OCI-M2 (cell line): ENCODE data around the gene FGF21.
"Not testable (repeated sequence)": the region's sequence is repeated elsewhere in the genome, so short reads cannot be mapped to it uniquely, and the experiment has no call there.

Source experiments
- DNase-seq: peaks from one replicate; lab custom pipeline; 2025; ENCODE audit not compliant: unreplicated experiment; lab: John Stamatoyannopoulos, UW

The FGF21 gene

GRCh38 chr19:48755084-48755641 lies at the start of gene FGF21:
Gene FGF21 (plus strand): TSS chr19:48755524. CDS start chr19:48756237, 713 bp downstream.
- no peak for DNase-seq

DNA sequence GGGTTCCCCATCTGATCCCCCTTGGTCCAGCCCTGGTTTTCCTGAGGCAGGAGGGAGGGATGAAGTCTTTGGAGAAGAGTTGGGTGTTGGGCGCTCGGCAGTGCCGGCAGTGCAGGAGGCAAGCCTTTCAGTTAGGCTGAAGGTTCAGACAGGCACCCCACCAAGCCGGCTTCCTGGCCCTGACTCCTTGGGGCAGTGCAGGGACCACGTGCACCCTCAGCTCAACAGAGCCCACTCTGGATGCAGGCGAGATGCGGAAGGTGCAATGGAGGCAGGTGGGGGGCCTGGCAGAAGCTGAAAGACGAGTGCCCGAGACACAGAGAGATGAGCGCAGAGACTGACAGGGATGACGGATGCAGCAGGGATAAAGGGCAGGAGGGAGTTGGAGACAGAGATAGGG lies 46.9 kb upstream of the FGF21 start:
- no peak for DNase-seq

GRCh38 chr19:48711106-48711662 lies 44.1 kb upstream of the FGF21 start:
- DNase-seq: no peak

DNA sequence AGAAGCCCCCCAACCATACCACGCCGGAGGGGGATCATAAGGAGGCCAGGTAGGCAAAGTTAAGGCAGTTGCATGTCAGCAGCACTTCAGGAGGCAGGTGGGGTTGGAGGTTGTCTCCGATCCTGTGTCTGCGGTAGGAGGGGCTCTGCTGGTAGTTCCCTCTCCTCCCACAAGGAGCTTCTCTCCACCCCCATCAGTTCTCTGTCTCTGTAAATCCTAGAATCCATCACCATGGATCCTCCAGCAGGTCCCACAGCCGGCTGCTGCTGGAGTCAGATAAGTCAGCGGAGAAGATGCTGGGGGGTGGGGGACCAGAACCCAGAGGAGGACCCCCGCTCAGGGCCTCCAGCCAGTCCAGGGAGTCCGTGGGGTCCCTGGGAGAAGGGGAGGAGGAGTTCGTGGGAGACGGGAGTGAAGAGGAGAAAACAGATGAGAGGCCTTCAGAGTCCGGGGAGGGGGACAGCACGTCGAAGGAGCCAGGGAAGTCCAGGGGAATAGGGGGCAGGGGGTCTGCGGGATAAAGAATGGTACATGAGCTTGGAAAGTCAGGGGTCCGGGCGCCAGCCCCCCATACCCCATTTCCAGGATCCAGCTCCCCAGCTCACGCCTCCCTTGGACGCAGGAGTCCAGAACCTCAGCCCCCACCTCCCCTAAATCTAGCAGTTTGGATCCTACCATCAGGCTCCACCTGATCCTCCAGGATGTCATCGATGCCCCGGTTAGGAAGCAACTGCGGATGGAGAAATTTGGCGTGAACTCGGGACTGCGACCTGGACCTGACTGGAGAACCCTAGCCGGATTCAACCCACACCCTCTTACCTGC lies 42.1 kb upstream of the FGF21 start:
- DNase-seq: no peak

DNA sequence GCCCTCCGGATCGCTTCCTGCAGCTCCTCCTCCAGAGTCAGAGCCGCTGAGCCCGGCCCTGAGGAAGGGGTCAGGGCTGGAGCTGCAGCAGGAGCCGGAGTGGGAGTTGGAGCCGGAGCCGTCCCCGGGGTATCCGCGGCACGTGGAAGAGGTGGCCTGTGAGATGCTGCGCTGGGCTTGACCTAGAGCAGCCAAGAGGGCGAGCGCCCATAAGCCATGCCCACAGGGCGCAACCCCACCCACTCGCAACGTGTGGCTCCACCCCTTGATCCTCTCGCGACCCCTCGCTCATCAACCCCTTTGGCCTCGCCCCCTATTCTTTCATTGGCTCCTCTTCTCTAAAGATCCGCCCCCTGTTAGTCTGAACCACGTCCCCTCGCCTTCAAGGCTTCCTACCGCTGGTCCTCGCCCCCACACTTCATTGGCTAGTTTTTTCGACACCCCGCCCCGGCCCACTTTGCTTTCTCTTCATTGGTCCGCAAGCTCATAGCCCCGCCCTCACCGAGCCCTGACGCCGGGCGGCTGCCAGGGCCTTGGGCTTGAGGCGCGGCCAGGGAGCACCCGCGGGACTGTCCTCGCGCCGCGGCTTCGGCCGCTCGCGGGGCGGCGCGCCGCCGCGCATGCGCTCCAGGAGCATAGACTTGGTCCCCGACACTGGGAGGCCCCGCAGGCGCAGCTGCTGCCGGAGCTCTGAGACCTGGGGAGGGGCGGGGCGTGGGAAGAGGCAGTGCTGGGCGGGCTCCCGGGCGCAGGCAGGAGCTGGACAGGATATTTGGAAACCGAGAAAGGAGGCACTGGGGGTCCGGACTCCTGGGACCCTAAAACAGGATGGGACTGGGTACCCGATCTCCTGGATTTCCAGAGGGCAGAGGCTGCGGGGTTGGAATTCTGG lies 41.2 kb upstream of the FGF21 start:
- peak; percentile 96 for DNase-seq

- DNase-seq: no peak
Measured at GRCh38 chr19:48714759-48715675, 40.3 kb upstream of the FGF21 start.

GRCh38 chr19:48715681-48716171 lies 39.6 kb upstream of the FGF21 start:
- DNase-seq: no peak

DNA sequence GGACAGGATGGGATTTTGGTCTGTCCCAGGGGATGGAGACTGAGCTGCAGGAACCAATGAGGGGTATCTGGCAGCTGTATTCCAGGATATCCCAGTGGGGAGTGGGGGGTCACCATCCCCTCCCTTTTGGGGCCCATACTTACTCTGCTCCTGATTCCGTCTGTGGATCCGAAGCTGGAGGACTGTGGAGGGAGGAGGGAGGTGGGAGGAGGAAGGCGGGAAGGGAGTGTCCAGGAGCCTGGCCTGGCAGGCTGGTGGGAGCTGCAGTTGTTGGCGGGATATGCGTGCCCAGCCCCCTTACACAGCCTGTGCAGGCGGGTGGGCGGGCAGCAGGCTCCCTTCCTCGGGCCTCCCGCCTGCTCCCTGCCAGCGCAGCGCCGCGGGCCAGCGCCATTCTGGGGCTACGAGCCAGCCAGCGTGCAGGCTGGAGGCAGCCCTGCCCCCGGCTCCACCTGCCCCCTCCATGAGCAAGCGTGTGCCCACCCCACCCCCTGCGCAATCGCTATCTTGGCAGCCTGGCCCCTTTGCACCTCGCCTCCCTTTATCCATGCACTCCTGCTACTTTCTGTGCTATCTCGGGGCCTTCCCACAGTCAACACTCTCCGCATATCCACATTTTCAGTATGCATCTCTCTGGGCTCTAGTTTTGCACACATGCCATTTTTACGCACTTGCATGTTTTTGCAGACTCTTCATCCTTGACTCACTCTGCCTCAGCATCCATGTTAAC lies 38.6 kb upstream of the FGF21 start:
- no peak for DNase-seq

DNA sequence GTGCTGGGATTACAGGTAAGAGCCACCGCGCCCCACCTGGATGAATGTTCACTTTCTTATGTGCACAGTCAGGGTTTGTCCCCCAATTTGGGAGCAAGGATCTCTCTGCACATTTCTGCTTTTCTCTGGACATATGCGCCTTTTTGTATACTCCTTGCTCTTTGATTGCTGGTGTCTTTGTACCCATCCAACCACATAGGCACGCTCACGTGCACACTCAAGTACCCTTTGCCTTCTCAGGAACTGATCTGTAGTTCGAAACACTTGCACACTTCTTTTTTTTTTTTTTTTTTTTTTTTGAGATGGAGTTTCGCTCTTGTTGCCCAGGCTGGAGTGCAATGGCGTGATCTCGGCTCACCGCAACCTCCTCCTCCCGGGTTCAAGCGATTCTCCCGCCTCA lies 37.2 kb upstream of the FGF21 start:
- not testable (repeated sequence) for DNase-seq

GRCh38 chr19:48718711-48719231 lies 36.6 kb upstream of the FGF21 start:
- no peak for DNase-seq

DNA sequence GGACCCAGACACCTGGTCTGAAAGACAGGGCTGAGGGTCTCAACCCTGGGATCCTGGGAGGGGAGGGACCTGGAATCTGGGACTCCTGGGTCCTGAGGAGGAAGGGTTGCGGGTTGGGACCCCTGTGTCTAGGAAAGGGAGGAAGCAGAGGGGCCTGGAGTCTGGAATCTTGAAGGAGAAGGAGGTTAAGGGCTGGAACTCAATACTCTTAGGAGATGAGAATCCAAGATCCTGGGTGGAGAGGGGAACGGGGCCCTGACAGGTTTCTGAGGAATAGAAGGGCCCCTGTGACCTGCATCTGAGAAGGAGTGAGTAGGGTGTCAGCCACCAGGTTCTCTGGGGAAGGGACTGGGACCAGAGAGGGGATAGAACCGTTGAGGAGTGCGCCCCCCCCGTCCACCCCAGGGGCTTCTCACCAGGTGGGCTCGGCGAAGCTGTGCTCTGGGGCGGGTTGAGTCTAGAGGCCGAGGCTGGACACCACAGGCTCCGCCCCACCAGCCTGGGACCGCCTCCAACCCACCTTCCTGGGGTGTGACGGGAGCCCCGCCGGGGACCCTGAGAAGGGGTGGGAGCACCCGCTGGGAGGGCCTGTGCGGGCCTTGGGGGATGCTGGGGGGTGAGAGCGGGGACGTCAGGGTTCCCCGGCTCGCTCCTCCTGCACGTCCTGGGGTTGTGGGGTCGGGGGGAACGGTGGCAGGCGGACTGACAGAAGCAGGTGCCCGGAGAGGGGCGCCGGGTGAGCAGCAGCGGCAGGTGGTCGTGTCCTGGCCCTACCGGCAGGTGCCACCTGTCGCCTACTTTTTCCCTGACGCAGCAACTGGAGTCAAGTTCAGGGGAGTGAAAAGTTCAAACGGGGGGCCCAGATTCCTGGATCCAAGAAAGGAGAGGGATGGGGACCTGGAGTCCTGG lies 35.8 kb upstream of the FGF21 start, which contains the start of gene MAMSTR:
MAMSTR (minus strand) TSS at position 463 of the 909 bp plus-strand sequence. CDS start 694 bp downstream, outside the sequence.
- no peak for DNase-seq

GRCh38 chr19:48720251-48720612 lies 35.1 kb upstream of the FGF21 start:
- no peak for DNase-seq

DNA sequence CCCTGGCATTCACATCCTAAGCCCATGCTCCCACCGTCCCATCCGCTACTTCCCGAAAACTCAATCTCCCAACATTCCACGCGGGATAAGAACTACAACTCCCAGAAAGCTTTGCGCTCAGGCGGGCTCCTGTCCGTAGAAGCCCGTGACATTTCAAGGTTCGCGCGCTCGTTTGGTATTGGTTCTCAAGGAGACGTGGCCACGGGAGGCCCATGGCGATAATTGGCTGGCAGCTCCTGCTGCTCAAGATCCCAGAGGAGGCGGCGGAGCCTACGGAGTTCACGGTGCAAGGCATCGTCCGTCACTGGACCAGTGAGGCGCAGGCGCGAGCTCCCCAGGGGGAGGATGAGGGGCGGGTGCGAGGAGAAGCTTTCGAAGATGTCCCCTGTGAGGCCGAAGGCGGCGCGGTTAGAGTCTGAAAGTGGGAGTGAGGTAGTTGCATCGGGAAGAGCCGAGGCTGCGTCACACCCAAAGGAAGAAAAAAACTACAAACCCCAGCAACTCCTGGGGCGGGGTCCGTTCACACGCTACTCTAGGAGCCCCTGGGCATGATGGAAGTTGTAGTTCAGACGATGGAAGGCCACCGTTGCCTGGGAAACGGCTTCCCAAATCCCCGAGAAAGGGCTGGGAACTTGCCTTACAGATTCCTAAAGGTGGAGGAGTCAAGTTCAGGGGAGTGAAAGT lies 34.6 kb upstream of the FGF21 start:
- peak; percentile 88 for DNase-seq

DNA sequence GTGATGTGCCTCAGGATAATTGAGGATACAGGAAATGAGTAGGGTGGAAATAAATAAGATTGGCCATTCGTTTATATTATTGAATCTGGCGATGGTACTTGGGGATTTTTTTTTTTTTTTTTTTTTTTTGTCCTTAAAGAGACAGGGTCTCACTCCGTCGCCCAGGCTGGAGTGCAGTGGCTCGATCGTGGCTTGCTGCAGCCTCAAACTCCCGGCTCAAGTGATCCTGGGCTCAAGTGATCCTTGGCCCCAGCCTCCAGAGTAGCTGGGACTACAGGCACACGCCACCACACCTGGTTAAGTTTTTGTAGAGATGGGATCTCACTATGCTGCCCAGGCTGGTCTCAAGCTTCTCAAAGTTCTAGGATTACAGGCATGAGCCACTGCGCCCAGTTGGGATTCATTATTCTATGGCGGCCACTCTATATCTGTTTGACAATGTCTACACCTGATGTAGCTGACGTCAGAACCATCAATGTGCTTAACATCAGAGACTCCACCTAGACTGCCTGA lies 33.1 kb upstream of the FGF21 start:
- no peak for DNase-seq

DNA sequence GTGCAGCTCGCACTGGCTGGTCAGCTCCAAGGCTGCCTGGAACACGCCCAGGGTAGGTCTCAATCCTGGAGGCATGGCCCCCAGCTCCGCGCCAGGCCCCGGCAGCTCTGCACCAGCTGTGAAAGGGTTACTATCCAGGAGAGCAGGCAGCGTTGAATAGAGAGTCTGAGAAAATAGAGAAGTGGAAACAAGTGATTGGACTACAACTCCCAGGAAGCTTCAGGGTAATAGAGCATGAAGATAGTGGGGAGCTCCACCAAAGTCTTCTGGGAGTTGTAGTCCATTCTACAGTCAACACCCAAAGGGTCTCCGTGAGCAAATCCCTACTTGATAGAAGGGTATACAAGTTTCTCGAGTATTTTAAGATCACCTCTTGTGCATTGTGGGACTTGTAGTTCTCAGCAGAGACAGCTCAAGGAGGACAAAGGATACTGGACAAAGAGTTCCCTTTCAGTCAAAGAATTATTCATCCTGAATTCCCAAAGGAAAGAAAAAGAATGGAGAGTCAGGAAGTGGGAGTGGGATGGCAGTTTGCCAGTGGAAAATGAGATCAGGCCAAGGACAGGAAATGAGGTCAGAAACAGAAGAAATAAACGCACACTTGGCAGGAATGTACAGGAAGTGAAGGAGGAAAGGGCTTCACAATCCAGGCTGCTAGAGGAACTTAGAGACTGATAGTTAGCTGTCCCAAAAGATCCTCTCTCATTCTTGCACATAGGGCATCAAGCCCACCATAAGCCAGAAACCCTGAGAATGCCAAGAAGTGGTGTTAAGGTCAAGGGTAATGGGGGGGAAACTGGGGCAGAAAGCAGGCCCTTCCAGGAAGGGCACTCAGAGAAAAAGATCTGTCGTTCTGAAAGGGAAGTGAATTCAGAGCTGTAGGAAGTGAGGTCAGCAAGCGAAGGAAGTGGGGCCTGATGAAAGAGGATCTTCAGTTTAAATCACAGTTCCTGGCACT lies 30.2 kb upstream of the FGF21 start:
- DNase-seq: peak; percentile 61

GRCh38 chr19:48726556-48726955 lies 28.8 kb upstream of the FGF21 start:
- DNase-seq: no peak
